HEK293 (cell line): ENCODE results near the gene PIK3R2.

Experiments
- CTCF ChIA-PET: fragments of 350-600 bp; formaldehyde crosslinking; extraction: SDS; loops from one replicate; lab custom pipeline; 2021; ENCODE audit warnings: antibody characterized with exemption; lab: Yijun Ruan, JAX
- POLR2A ChIA-PET: fragments of 300-600 bp; formaldehyde crosslinking; extraction: SDS; loops from one replicate; lab custom pipeline; 2020; ENCODE audit warnings: antibody characterized with exemption, inconsistent platforms; lab: Yijun Ruan, JAX
- H3K27ac ChIP-seq: fragments of 200-500 bp; sonication (Bioruptor generic); 2 replicates; pipeline ENCODE4 v1.5.1; 2014; ENCODE audit warnings: low read depth, low read length, control low read depth, inconsistent platforms; ENCODE audit errors: extremely low read depth
- H3K36me3 ChIP-seq, 2 experiments: fragments of 200-500 bp in 1 of 2; sonication (Bioruptor generic) in 1 of 2; 1 replicate in 1 of 2; 2 replicates in 1 of 2; pipeline ENCODE4 v1.5.1; 2014 to 2017; ENCODE audit warnings: inconsistent platforms in 2 of 2, low read length in 2 of 2; ENCODE audit not compliant: control insufficient read depth in 2 of 2, insufficient read depth in 1 of 2
- H3K4me1 ChIP-seq: fragments of 200-500 bp; sonication (Bioruptor generic); 2 replicates; pipeline ENCODE4 v1.5.1; 2014; ENCODE audit warnings: mild to moderate bottlenecking, low read length, inconsistent platforms; ENCODE audit not compliant: control insufficient read depth, insufficient read depth
- H3K4me3 ChIP-seq: 2 replicates; pipeline ENCODE4 v1.5.1; 2011; ENCODE audit warnings: low read depth, mild to moderate bottlenecking, control low read depth, low read length, moderate library complexity
- H3K9me3 ChIP-seq: fragments of 200-500 bp; sonication (Bioruptor generic); 2 replicates; pipeline ENCODE4 v1.5.1; 2014; ENCODE audit warnings: low read depth, low read length, inconsistent platforms; ENCODE audit not compliant: control insufficient read depth, insufficient read depth
- BCL11B ChIP-seq: fragments of 450-650 bp; formaldehyde crosslinking; IDR thresholded peaks from 2 replicates; pipeline ENCODE4 v1.5.1; 2016; ENCODE audit warnings: low read depth, missing biosample characterization, missing genetic modification characterization
- EGR2 ChIP-seq: fragments of 450-650 bp; formaldehyde crosslinking; IDR thresholded peaks from 2 replicates; pipeline ENCODE4 v1.5.1; 2016; ENCODE audit warnings: low read depth, missing biosample characterization, missing genetic modification characterization
- GLI2 ChIP-seq: fragments of 450-650 bp; formaldehyde crosslinking; IDR thresholded peaks from 2 replicates; pipeline ENCODE4; 2017; ENCODE audit warnings: missing biosample characterization, missing genetic modification characterization, low read depth, borderline replicate concordance
- ZBTB1 ChIP-seq: fragments of 450-650 bp; formaldehyde crosslinking; IDR thresholded peaks from 2 replicates; pipeline ENCODE4 v1.5.1; 2016; ENCODE audit warnings: missing biosample characterization, missing genetic modification characterization
- ZFP3 ChIP-seq: fragments of 450-650 bp; formaldehyde crosslinking; IDR thresholded peaks from 2 replicates; pipeline ENCODE4 v1.5.1; 2016; ENCODE audit warnings: low read depth, missing biosample characterization, missing genetic modification characterization
- ZFP69B ChIP-seq: fragments of 450-650 bp; formaldehyde crosslinking; IDR thresholded peaks from 2 replicates; pipeline ENCODE4 v1.5.1; 2016; ENCODE audit warnings: missing biosample characterization, missing genetic modification characterization
- ZNF133 ChIP-seq: fragments of 450-650 bp; formaldehyde crosslinking; IDR thresholded peaks from 2 replicates; pipeline ENCODE4 v1.5.1; 2016; ENCODE audit warnings: missing biosample characterization, missing genetic modification characterization
- ZNF169 ChIP-seq: fragments of 450-650 bp; formaldehyde crosslinking; IDR thresholded peaks from 2 replicates; pipeline ENCODE4 v1.5.1; 2016; ENCODE audit warnings: missing biosample characterization, missing genetic modification characterization
- ZNF223 ChIP-seq: fragments of 450-650 bp; formaldehyde crosslinking; IDR thresholded peaks from 2 replicates; pipeline ENCODE4 v1.5.1; 2016; ENCODE audit warnings: missing biosample characterization, missing genetic modification characterization
- ZNF416 ChIP-seq: fragments of 450-650 bp; formaldehyde crosslinking; IDR thresholded peaks from 2 replicates; pipeline ENCODE4 v1.5.1; 2016; ENCODE audit warnings: missing biosample characterization, missing genetic modification characterization
- ZNF423 ChIP-seq: fragments of 450-650 bp; formaldehyde crosslinking; IDR thresholded peaks from 2 replicates; pipeline ENCODE4 v1.5.1; 2016; ENCODE audit warnings: missing biosample characterization, missing genetic modification characterization
- ZNF433 ChIP-seq: fragments of 450-650 bp; formaldehyde crosslinking; IDR thresholded peaks from 2 replicates; pipeline ENCODE4 v1.5.1; 2016; ENCODE audit warnings: missing biosample characterization, missing genetic modification characterization, low read depth
- ZNF558 ChIP-seq: fragments of 450-650 bp; formaldehyde crosslinking; IDR thresholded peaks from 2 replicates; pipeline ENCODE4 v1.5.1; 2016; ENCODE audit warnings: missing biosample characterization, missing genetic modification characterization
- ZNF600 ChIP-seq: fragments of 450-650 bp; formaldehyde crosslinking; IDR thresholded peaks from 2 replicates; pipeline ENCODE4 v1.5.1; 2016; ENCODE audit warnings: missing biosample characterization, missing genetic modification characterization
- ZNF768 ChIP-seq: fragments of 450-650 bp; formaldehyde crosslinking; IDR thresholded peaks from 2 replicates; pipeline ENCODE4 v1.5.1; 2018; ENCODE audit warnings: missing biosample characterization, mild to moderate bottlenecking, missing genetic modification characterization
- TF ChIP-seq, protein P1 (sequence below): fragments of 450-650 bp; formaldehyde crosslinking; IDR thresholded peaks from 2 replicates; pipeline ENCODE4 v1.5.1; 2016; ENCODE audit warnings: missing biosample characterization, missing genetic modification characterization
- TF ChIP-seq, protein P2 (sequence below): fragments of 450-650 bp; formaldehyde crosslinking; IDR thresholded peaks from 2 replicates; pipeline ENCODE4 v1.5.1; 2017; ENCODE audit warnings: missing biosample characterization, missing genetic modification characterization
- TF ChIP-seq, protein P3 (sequence below): fragments of 450-650 bp; formaldehyde crosslinking; IDR thresholded peaks from 2 replicates; pipeline ENCODE4 v1.5.1; 2016; ENCODE audit warnings: missing biosample characterization, missing genetic modification characterization
- TF ChIP-seq, protein P4 (sequence below): fragments of 450-650 bp; formaldehyde crosslinking; IDR thresholded peaks from 2 replicates; pipeline ENCODE4 v1.5.0; 2017; ENCODE audit warnings: missing biosample characterization, missing genetic modification characterization, borderline replicate concordance
- TF ChIP-seq, protein P5 (sequence below): fragments of 450-650 bp; formaldehyde crosslinking; IDR thresholded peaks from 2 replicates; pipeline ENCODE4 v1.5.1; 2017; ENCODE audit warnings: missing biosample characterization, missing genetic modification characterization

PIK3R2 gene

DNA sequence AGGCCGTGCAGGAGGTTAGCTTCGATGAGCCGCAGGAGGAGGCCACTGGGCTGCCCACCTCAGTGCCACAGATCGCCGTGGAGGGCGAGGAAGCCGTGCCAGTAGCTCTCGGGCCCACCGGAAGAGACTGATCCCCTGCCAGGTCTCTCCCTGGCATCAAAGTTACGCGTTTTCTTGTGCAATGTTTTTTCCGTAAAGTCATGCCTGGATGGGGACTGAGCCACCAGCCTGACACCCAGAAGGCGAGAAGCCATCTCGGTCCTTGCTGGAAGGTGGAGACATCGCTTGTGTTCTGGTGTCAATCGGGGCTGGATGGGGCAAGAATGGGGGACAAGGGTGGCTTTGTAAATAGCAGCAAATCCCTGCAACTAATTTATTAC, 3.4 kb upstream of the PIK3R2 start (continued):
- TF ChIP-seq, protein P1, sequence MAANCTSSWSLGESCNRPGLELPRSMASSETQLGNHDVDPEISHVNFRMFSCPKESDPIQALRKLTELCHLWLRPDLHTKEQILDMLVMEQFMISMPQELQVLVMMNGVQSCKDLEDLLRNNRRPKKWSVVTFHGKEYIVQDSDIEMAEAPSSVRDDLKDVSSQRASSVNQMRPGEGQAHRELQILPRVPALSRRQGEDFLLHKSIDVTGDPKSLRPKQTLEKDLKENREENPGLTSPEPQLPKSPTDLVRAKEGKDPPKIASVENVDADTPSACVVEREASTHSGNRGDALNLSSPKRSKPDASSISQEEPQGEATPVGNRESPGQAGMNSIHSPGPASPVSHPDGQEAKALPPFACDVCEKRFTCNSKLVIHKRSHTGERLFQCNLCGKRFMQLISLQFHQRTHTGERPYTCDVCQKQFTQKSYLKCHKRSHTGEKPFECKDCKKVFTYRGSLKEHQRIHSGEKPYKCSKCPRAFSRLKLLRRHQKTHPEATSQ (tag by site-specific recombination), result no peak
- TF ChIP-seq ZNF423 (tag by site-specific recombination), result no peak
- TF ChIP-seq BCL11B (tag by site-specific recombination), result no peak

DNA sequence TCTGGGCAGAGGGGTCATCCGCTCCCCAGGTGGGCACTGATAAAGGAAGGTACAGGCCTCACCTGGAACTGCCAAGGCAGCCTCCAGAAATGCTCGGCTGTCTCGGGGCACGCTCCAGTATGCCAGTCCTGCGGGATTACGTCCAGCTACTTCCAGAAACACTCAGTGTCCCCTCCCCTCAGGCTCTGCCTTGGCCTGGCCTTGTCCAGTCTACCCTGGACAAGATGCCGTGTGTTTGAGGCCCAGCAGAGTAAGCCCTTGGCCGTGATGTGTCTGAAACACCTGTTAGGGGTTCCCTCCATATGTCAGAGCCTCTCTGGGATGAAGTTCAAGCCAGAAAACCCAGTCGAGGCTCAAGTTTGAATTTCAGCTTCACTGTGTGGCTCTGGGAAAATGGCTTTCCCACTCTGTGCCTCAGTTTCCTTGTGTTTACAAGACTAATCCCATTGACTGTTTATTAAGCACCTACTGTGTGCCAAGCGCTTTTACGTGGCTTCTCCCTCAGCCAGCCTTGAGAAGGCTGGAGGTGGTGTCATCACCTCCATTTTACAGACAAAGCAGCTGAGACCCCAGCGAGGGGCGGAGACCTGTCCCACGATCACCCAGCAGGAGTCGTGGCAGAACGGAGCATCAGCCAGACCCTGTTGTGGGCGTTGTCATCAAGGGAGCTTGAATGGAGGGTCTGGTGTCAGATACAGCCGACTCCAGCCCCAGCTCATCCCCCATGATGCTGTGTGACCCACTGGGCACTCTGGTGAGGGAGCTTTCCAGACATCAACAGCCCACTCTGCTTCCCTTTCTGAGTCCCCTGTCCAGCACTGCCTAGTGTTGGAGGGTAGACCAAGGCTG, 2.0 kb upstream of the PIK3R2 start:
- Histone ChIP-seq H3K27ac (no peak overlapping the region), H3K9me3 (no peaks in the 10 kb centered on the region), H3K4me3 (no peak overlapping the region), H3K36me3 (peaks cover 0 to 15% of the 10 kb centered on the region in 2 experiments; a peak in 1 of 3 replicates), H3K4me1 (no peaks in the 10 kb centered on the region; the same call in 1 of the 2 replicates)
- ChIA-PET POLR2A (interaction anchor here (1.2 to 1.8 kb wide), 2 partner anchors 33 to 131 kb away, joined by 3 to 7 read pairs; partner anchors contain the start of gene JUND), CTCF (interaction anchor here (0.7 to 2.9 kb wide), 9 partner anchors 8 to 320 kb away, joined by 3 to 24 read pairs (median 4); no protein-coding TSS in a partner anchor)
- TF ChIP-seq ZBTB1 (tag by site-specific recombination) (no peak), ZNF133 (tag by site-specific recombination) (no peak), ZNF223 (no peak), ZNF433 (no peak), EGR2 (no peak), ZFP3 (tag by site-specific recombination) (peak; percentile 50; the same call in 1 of the 2 replicates), ZNF600 (peak; percentile 62), ZNF169 (tag by site-specific recombination) (no peak), ZNF768 (tag by site-specific recombination) (0 out of 2 replicates have a peak, but pooled peaks have one; percentile 54), ZNF416 (tag by site-specific recombination) (no peak), ZNF558 (tag by site-specific recombination) (no peak), GLI2 (tag by site-specific recombination) (no peak), ZFP69B (tag by site-specific recombination) (no peak)
- TF ChIP-seq, protein P2, sequence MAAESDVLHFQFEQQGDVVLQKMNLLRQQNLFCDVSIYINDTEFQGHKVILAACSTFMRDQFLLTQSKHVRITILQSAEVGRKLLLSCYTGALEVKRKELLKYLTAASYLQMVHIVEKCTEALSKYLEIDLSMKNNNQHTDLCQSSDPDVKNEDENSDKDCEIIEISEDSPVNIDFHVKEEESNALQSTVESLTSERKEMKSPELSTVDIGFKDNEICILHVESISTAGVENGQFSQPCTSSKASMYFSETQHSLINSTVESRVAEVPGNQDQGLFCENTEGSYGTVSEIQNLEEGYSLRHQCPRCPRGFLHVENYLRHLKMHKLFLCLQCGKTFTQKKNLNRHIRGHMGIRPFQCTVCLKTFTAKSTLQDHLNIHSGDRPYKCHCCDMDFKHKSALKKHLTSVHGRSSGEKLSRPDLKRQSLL (tag by site-specific recombination), result no peak
- TF ChIP-seq, protein P3, sequence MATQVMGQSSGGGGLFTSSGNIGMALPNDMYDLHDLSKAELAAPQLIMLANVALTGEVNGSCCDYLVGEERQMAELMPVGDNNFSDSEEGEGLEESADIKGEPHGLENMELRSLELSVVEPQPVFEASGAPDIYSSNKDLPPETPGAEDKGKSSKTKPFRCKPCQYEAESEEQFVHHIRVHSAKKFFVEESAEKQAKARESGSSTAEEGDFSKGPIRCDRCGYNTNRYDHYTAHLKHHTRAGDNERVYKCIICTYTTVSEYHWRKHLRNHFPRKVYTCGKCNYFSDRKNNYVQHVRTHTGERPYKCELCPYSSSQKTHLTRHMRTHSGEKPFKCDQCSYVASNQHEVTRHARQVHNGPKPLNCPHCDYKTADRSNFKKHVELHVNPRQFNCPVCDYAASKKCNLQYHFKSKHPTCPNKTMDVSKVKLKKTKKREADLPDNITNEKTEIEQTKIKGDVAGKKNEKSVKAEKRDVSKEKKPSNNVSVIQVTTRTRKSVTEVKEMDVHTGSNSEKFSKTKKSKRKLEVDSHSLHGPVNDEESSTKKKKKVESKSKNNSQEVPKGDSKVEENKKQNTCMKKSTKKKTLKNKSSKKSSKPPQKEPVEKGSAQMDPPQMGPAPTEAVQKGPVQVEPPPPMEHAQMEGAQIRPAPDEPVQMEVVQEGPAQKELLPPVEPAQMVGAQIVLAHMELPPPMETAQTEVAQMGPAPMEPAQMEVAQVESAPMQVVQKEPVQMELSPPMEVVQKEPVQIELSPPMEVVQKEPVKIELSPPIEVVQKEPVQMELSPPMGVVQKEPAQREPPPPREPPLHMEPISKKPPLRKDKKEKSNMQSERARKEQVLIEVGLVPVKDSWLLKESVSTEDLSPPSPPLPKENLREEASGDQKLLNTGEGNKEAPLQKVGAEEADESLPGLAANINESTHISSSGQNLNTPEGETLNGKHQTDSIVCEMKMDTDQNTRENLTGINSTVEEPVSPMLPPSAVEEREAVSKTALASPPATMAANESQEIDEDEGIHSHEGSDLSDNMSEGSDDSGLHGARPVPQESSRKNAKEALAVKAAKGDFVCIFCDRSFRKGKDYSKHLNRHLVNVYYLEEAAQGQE (tag by site-specific recombination), result peak; percentile 65
- TF ChIP-seq, protein P4, sequence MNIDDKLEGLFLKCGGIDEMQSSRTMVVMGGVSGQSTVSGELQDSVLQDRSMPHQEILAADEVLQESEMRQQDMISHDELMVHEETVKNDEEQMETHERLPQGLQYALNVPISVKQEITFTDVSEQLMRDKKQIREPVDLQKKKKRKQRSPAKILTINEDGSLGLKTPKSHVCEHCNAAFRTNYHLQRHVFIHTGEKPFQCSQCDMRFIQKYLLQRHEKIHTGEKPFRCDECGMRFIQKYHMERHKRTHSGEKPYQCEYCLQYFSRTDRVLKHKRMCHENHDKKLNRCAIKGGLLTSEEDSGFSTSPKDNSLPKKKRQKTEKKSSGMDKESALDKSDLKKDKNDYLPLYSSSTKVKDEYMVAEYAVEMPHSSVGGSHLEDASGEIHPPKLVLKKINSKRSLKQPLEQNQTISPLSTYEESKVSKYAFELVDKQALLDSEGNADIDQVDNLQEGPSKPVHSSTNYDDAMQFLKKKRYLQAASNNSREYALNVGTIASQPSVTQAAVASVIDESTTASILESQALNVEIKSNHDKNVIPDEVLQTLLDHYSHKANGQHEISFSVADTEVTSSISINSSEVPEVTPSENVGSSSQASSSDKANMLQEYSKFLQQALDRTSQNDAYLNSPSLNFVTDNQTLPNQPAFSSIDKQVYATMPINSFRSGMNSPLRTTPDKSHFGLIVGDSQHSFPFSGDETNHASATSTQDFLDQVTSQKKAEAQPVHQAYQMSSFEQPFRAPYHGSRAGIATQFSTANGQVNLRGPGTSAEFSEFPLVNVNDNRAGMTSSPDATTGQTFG (tag by site-specific recombination), result no peak
- TF ChIP-seq, protein P5, sequence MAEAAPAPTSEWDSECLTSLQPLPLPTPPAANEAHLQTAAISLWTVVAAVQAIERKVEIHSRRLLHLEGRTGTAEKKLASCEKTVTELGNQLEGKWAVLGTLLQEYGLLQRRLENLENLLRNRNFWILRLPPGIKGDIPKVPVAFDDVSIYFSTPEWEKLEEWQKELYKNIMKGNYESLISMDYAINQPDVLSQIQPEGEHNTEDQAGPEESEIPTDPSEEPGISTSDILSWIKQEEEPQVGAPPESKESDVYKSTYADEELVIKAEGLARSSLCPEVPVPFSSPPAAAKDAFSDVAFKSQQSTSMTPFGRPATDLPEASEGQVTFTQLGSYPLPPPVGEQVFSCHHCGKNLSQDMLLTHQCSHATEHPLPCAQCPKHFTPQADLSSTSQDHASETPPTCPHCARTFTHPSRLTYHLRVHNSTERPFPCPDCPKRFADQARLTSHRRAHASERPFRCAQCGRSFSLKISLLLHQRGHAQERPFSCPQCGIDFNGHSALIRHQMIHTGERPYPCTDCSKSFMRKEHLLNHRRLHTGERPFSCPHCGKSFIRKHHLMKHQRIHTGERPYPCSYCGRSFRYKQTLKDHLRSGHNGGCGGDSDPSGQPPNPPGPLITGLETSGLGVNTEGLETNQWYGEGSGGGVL (tag by site-specific recombination), result no peak
